Measurements from ENCODE around the gene LRPPRC. TPM values are rescaled to one million over a fixed set of nuclear protein-coding genes. Genes with fewer than 3 reads are reported as not detected.

Gene LRPPRC
- total and polyA plus RNA-seq, 2 donors (not counting 3 experiments of a cell fraction or from before 2014, with no cell fraction given): 22.6 to 94.0 TPM

DNA sequence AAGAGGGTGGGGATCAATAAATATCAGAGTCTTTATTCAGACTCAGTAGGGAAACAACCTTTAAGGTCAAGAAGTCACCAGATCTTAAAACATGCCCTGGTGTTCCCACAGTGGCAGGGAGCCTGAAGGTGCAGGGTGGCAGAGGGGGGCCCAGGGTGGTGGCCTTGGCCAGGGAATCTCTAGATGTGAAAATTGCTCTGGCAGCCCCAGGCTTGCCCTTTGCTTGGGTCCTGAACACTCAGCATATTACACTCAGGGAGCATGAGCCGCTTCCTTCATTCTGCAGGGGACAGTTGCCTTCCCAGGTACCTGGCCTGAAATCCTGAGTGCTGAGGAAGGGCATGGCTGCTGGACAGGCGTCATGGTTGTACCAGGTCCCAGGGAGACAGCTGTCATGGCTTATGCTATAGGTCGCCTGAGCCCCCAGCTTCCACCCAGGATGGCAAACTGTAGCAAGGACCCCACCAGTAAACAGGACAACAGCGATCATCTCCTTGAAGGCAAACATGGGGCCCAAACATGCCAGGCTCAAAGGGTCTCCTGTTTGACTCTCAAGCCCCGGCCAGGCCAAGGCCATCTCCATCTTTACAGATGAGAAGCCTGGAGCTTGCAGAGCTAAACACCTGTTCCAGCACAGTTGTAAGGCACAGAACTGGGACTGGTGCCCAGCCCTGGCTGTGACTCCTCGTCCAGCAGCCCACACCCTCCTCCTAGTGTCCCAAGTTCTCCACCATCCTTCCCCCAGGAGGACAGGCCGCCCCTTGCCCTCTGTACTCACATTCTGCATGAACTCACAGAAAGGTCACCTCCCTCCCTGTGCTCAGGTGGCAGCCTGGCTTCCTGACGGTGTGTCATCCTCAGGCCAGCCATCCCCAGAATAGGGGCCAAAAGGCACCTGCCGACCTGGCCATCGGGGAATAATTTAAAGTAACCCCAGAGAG lies 142.4 kb downstream of the LRPPRC start:
- no peaks in the 10 kb centered on the region for H3K79me2 ChIP-seq (ENCODE audit: control insufficient read depth, insufficient read depth, low read length)
- no TSS peak for BruUV-seq (replicated peaks)
- no peaks in the 10 kb centered on the region for H3K36me3 ChIP-seq (ENCODE audit: control insufficient read depth in 2 of 2, extremely low read depth in 1 of 2, insufficient read depth in 2 of 2, low read length in 2 of 2)
- H3K9me1 ChIP-seq (replicated peaks; ENCODE audit: control insufficient read depth, extremely low read depth, insufficient read depth, low read length): no peaks in the 10 kb centered on the region
- no peaks in the 10 kb centered on the region for H3K9me3 ChIP-seq (replicated peaks; ENCODE audit: control insufficient read depth, insufficient read depth, low read length)
- no peak overlapping the region for H2AFZ ChIP-seq (ENCODE audit: low read depth, low read length)
- intact Hi-C loops (cut with micrococcal nuclease) (no loop called here), dilution Hi-C loops (cut with MboI; ENCODE audit: extremely low pct_ligation_motif_present, low sequenced_read_pairs) (no loop called here)
- no peak overlapping the region for H3K4me3 ChIP-seq (replicated peaks in 1 of 3; ENCODE audit: insufficient read depth in 1 of 3, low read depth in 1 of 3, low read length in 3 of 3)
- no peak overlapping the region for H3K9ac ChIP-seq (replicated peaks; ENCODE audit: extremely low read depth, insufficient read depth, low read length)
- POLR2A ChIA-PET: no interaction called here
- CTCF ChIA-PET: no interaction called here
- H4K20me1 ChIP-seq (replicated peaks; ENCODE audit: control insufficient read depth, extremely low read depth, insufficient read depth, low read length): no peaks in the 10 kb centered on the region
- H3K4me1 ChIP-seq (ENCODE audit: control insufficient read depth, extremely low read depth, insufficient read depth, low read length): no peaks in the 10 kb centered on the region
- H3K27me3 ChIP-seq (ENCODE audit: control insufficient read depth in 2 of 2, insufficient read depth in 2 of 2, low read length in 2 of 2): peaks cover 3 to 13% of the 10 kb centered on the region in 2 experiments
- FAIRE-seq (no peak), DNase-seq (ENCODE audit: low read depth, low spot score) (no peak)
- no peak overlapping the region for H3K4me2 ChIP-seq (ENCODE audit: insufficient read depth, low read length)
- TF ChIP-seq JUN (IDR thresholded peaks at IDR 0.05; ENCODE audit: borderline replicate concordance, insufficient read depth, insufficient read length, low read depth) (no peak), POLR2AphosphoS5 (IDR thresholded peaks at IDR 0.05; ENCODE audit: insufficient read depth, low read depth, low read length) (no peak), MYC (IDR thresholded peaks at IDR 0.05; ENCODE audit: low read depth, low read length) (no peak), FOS (IDR thresholded peaks at IDR 0.05; ENCODE audit: borderline replicate concordance, insufficient read depth, low read length) (no peak), POLR2A (IDR thresholded peaks at IDR 0.05; ENCODE audit: low read depth, low read length) (no peak), EZH2 (IDR thresholded peaks at IDR 0.05; ENCODE audit: borderline replicate concordance, low read depth, low read length, severe bottlenecking) (no peak), GATA2 (IDR thresholded peaks at IDR 0.05; ENCODE audit: insufficient read depth, insufficient read length, low read depth, low read length) (no peak)
- TF ChIP-seq, protein P1, sequence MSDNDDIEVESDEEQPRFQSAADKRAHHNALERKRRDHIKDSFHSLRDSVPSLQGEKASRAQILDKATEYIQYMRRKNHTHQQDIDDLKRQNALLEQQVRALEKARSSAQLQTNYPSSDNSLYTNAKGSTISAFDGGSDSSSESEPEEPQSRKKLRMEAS (IDR thresholded peaks at IDR 0.05; ENCODE audit: insufficient read depth, insufficient read length): no peak
- TF ChIP-seq, protein P2, sequence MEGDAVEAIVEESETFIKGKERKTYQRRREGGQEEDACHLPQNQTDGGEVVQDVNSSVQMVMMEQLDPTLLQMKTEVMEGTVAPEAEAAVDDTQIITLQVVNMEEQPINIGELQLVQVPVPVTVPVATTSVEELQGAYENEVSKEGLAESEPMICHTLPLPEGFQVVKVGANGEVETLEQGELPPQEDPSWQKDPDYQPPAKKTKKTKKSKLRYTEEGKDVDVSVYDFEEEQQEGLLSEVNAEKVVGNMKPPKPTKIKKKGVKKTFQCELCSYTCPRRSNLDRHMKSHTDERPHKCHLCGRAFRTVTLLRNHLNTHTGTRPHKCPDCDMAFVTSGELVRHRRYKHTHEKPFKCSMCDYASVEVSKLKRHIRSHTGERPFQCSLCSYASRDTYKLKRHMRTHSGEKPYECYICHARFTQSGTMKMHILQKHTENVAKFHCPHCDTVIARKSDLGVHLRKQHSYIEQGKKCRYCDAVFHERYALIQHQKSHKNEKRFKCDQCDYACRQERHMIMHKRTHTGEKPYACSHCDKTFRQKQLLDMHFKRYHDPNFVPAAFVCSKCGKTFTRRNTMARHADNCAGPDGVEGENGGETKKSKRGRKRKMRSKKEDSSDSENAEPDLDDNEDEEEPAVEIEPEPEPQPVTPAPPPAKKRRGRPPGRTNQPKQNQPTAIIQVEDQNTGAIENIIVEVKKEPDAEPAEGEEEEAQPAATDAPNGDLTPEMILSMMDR (IDR thresholded peaks at IDR 0.05; ENCODE audit: extremely low read depth in 1 of 2, insufficient read depth in 1 of 2, low read depth in 1 of 2, low read length in 2 of 2): no peak
- H3K27ac ChIP-seq (ENCODE audit: insufficient read depth, low read depth, low read length): no peak overlapping the region
